ENCODE results near the gene TMEM161A. TPM values are rescaled to one million over a fixed set of nuclear protein-coding genes. Genes with fewer than 3 reads are reported as not detected.

The TMEM161A gene
- total and polyA plus RNA-seq, 9 of the 15 experiments (the other 6 are each of a cell fraction or from before 2014, with no cell fraction given), result 0.63 to 92.3 (median 38.9) TPM

- H3K27ac ChIP-seq (ENCODE audit: extremely low read depth, low read depth, low read length), result no peak overlapping the region
- H3K4me1 ChIP-seq (replicated peaks in 1 of 2; ENCODE audit: control insufficient read depth in 2 of 2, insufficient read depth in 2 of 2, low read length in 2 of 2), result peaks cover 3 to 28% of the 10 kb centered on the region in 2 experiments; a peak in 4 of 5 replicates
- no peak overlapping the region for H2AFZ ChIP-seq (ENCODE audit: low read depth, low read length)
- no peaks in the 10 kb centered on the region for H3K9me3 ChIP-seq (replicated peaks; ENCODE audit: control insufficient read depth, insufficient read depth, low read depth, low read length)
- H3K79me2 ChIP-seq (ENCODE audit: control insufficient read depth, insufficient read depth, low read length), result peaks cover 9% of the 10 kb centered on the region
- H4K20me1 ChIP-seq (replicated peaks; ENCODE audit: control insufficient read depth, insufficient read depth, low read length), result peaks cover 2% of the 10 kb centered on the region; the same call in 1 of the 2 replicates
- in situ Hi-C loops (cut with MboI) (loop anchor here (5.0 kb wide), 1 partner anchor 200 kb away; no protein-coding TSS in a partner anchor), intact Hi-C loops (cut with micrococcal nuclease) (no loop called here)
- no peak overlapping the region for H3K4me3 ChIP-seq
- ChIA-PET CTCF (ENCODE audit: low intra/inter-chr PET ratio) (no interaction called here), POLR2A (no interaction called here)
- H3K9ac ChIP-seq (ENCODE audit: insufficient read depth in 1 of 2, low read depth in 2 of 2, low read length in 2 of 2), result no peak overlapping the region
- WGBS (ENCODE audit: insufficient coverage, low coverage, missing lambda C conversion rate), result 59% methylated on average over 12 of the region's 12 CpGs
- no peak for FAIRE-seq
- ATAC-seq, result no peak
- BruUV-seq (replicated peaks), result no TSS peak
- H3K9me1 ChIP-seq (ENCODE audit: control insufficient read depth, insufficient read depth, low read length), result no peaks in the 10 kb centered on the region
- H3K36me3 ChIP-seq (ENCODE audit: control insufficient read depth, insufficient read depth, low read length), result no peaks in the 10 kb centered on the region
- H3K4me2 ChIP-seq (ENCODE audit: insufficient read depth, low read length), result no peak overlapping the region
- TF ChIP-seq TAF1 (IDR thresholded peaks at IDR 0.05; ENCODE audit: control insufficient read depth, extremely low read depth, insufficient read depth, low read length, severe bottlenecking), result no peak
- TF ChIP-seq SMARCA4 (IDR thresholded peaks at IDR 0.05), result no peak
- peak; percentile 44 for TF ChIP-seq ZNF121 (CRISPR knock-in tag; conservative IDR thresholded peaks at IDR 0.05)
- TF ChIP-seq POLR2A (conservative IDR thresholded peaks at IDR 0.05), result no peak
- no peaks in the 10 kb centered on the region; a peak in 1 of 5 replicates for H3K27me3 ChIP-seq (ENCODE audit: control insufficient read depth in 2 of 2, insufficient read depth in 2 of 2, low read length in 2 of 2)
- no peak for DNase-seq (ENCODE audit: extremely low read depth in 1 of 4, low spot score in 3 of 4)
Measured at GRCh38 chr19:19142347-19142746, 4.1 kb upstream of the TMEM161A start.

DNA sequence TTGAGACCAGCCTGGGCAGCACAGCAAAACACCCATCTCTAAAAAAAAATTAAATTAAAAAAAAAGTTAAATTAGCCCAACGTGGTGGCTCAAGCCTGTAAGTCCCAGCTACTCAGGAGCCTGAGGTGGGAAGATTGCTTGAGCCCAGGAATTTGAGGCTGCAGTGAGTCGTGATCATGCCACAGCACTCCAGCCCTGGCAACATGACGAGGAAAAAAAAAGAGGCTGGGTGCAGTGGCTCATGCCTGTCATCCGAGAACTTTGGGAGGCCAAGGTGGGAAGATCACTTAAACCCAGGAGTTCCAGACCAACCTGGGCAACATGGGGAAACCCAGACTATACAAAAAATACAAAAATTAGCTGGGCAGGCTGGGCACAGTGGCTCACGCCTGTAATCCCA, 2.2 kb upstream of the TMEM161A start:
- no peak for DNase-seq (ENCODE audit: extremely low read depth in 1 of 4, low spot score in 3 of 4)
- Histone ChIP-seq H3K79me2 (ENCODE audit: control insufficient read depth, insufficient read depth, low read length) (peaks cover 25% of the 10 kb centered on the region), H2AFZ (ENCODE audit: low read depth, low read length) (no peak overlapping the region), H3K9me3 (replicated peaks; ENCODE audit: control insufficient read depth, insufficient read depth, low read depth, low read length) (no peaks in the 10 kb centered on the region), H3K36me3 (ENCODE audit: control insufficient read depth, insufficient read depth, low read length) (no peaks in the 10 kb centered on the region), H4K20me1 (replicated peaks; ENCODE audit: control insufficient read depth, insufficient read depth, low read length) (peaks cover 3% of the 10 kb centered on the region; the same call in 1 of the 2 replicates), H3K27ac (ENCODE audit: extremely low read depth, low read depth, low read length) (no peak overlapping the region), H3K4me1 (replicated peaks in 1 of 2; ENCODE audit: control insufficient read depth in 2 of 2, insufficient read depth in 2 of 2, low read length in 2 of 2) (peaks cover 10 to 23% of the 10 kb centered on the region in 2 experiments), H3K9me1 (ENCODE audit: control insufficient read depth, insufficient read depth, low read length) (no peaks in the 10 kb centered on the region), H3K4me3 (no peak overlapping the region), H3K9ac (ENCODE audit: insufficient read depth in 1 of 2, low read depth in 2 of 2, low read length in 2 of 2) (no peak overlapping the region), H3K4me2 (ENCODE audit: insufficient read depth, low read length) (no peak overlapping the region), H3K27me3 (ENCODE audit: control insufficient read depth in 2 of 2, insufficient read depth in 2 of 2, low read length in 2 of 2) (no peaks in the 10 kb centered on the region; a peak in 1 of 5 replicates)
- no TSS peak for BruUV-seq (replicated peaks)
- in situ Hi-C loops (cut with MboI), result loop anchor here (5.0 kb wide), 1 partner anchor 202 kb away; no protein-coding TSS in a partner anchor
- CTCF ChIA-PET (ENCODE audit: low intra/inter-chr PET ratio), result no interaction called here
- intact Hi-C loops (cut with micrococcal nuclease), result no loop called here
- 22% methylated on average over 5 of the region's 5 CpGs for WGBS (ENCODE audit: insufficient coverage, low coverage, missing lambda C conversion rate)
- no peak for ATAC-seq
- POLR2A ChIA-PET, result interaction anchor here (1.4 to 1.8 kb wide), 2 partner anchors 16 to 75 kb away, joined by 5 to 6 read pairs; no protein-coding TSS in a partner anchor
- FAIRE-seq, result no peak
- TF ChIP-seq HMG20A (CRISPR knock-in tag; conservative IDR thresholded peaks at IDR 0.05) (no peak), CHAMP1 (IDR thresholded peaks at IDR 0.05) (no peak), PHF8 (IDR thresholded peaks at IDR 0.05; ENCODE audit: borderline replicate concordance, low read length) (no peak)
- TF ChIP-seq, protein P1, sequence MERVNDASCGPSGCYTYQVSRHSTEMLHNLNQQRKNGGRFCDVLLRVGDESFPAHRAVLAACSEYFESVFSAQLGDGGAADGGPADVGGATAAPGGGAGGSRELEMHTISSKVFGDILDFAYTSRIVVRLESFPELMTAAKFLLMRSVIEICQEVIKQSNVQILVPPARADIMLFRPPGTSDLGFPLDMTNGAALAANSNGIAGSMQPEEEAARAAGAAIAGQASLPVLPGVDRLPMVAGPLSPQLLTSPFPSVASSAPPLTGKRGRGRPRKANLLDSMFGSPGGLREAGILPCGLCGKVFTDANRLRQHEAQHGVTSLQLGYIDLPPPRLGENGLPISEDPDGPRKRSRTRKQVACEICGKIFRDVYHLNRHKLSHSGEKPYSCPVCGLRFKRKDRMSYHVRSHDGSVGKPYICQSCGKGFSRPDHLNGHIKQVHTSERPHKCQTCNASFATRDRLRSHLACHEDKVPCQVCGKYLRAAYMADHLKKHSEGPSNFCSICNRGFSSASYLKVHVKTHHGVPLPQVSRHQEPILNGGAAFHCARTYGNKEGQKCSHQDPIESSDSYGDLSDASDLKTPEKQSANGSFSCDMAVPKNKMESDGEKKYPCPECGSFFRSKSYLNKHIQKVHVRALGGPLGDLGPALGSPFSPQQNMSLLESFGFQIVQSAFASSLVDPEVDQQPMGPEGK (CRISPR knock-in tag; IDR thresholded peaks at IDR 0.05; ENCODE audit: borderline replicate concordance), result no peak
